Glutamatergic neuron (in vitro differentiated cells): ENCODE results near the gene INPP4B. TPM values are rescaled to one million over a fixed set of nuclear protein-coding genes. Genes with fewer than 3 reads are reported as not detected.

Experiments
- DNase-seq: peaks from one replicate; pipeline ENCODE4 v3.0.0; 2022
- H3K27ac Mint-ChIP-seq: one replicate; pipeline ENCODE4 v1.8.0; 2020; ENCODE audit warnings: mild to moderate bottlenecking, mixed read lengths, inconsistent platforms; ENCODE audit not compliant: unreplicated experiment
- H3K27me3 Mint-ChIP-seq: one replicate; pipeline ENCODE4 v1.8.0; 2020; ENCODE audit warnings: mild to moderate bottlenecking, moderate library complexity, mixed read lengths, inconsistent platforms; ENCODE audit not compliant: unreplicated experiment
- H3K36me3 Mint-ChIP-seq: one replicate; pipeline ENCODE4 v1.8.0; 2020; ENCODE audit warnings: mild to moderate bottlenecking, mixed read lengths, inconsistent platforms; ENCODE audit not compliant: unreplicated experiment
- H3K4me1 Mint-ChIP-seq: one replicate; pipeline ENCODE4 v1.8.0; 2020; ENCODE audit warnings: mild to moderate bottlenecking, low read depth, mixed read lengths, inconsistent platforms; ENCODE audit not compliant: unreplicated experiment
- H3K4me3 Mint-ChIP-seq: one replicate; pipeline ENCODE4 v1.8.0; 2020; ENCODE audit warnings: mild to moderate bottlenecking, mixed read lengths, inconsistent platforms; ENCODE audit not compliant: unreplicated experiment
- H3K9me3 Mint-ChIP-seq: one replicate; pipeline ENCODE4 v1.8.0; 2020; ENCODE audit warnings: mild to moderate bottlenecking, moderate library complexity, mixed read lengths, inconsistent platforms; ENCODE audit not compliant: unreplicated experiment
- total RNA-seq: library from RNA; stranded (reverse); fragmentation: NEBNext Ultra II Directional; extraction: Animal tissue kit (Norgen Biotek cat#: 25700); gene quantifications from one replicate; pipeline ENCODE4 v1.2.1, GENCODE V29; 2021; ENCODE audit not compliant: unreplicated experiment
- TF ChIP-seq, protein P1 (sequence below): fragments of 200-600 bp; sonication (generic); IDR thresholded peaks from one replicate; pipeline ENCODE4 v1.5.0; 2021; ENCODE audit not compliant: partially characterized antibody, unreplicated experiment

Gene INPP4B
- total RNA-seq, 1 donor from 2014 or later = 2.4 TPM

DNA sequence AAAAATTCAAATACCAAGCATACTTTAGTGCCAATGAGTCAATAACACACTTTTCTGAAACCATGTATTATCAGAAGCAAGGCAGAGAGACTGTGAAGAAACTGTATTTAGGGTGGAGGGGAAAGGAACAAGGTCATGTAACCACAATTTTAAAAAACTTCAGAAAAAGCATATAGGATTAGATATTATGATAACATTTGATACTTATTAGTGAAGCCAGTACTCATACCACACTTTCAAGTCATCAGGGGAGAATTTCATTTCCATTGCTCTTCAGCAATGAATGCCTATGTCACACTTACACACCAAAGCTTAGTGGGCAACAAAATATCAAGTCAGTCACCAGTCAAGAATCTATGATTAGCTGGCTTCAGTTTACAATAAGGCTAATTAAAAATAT, 607.5 kb downstream of the INPP4B start:
- peaks cover 4% of the 10 kb centered on the region for H3K4me1 Mint-ChIP-seq
- no peak overlapping the region for H3K4me3 Mint-ChIP-seq
- TF ChIP-seq, protein P1, sequence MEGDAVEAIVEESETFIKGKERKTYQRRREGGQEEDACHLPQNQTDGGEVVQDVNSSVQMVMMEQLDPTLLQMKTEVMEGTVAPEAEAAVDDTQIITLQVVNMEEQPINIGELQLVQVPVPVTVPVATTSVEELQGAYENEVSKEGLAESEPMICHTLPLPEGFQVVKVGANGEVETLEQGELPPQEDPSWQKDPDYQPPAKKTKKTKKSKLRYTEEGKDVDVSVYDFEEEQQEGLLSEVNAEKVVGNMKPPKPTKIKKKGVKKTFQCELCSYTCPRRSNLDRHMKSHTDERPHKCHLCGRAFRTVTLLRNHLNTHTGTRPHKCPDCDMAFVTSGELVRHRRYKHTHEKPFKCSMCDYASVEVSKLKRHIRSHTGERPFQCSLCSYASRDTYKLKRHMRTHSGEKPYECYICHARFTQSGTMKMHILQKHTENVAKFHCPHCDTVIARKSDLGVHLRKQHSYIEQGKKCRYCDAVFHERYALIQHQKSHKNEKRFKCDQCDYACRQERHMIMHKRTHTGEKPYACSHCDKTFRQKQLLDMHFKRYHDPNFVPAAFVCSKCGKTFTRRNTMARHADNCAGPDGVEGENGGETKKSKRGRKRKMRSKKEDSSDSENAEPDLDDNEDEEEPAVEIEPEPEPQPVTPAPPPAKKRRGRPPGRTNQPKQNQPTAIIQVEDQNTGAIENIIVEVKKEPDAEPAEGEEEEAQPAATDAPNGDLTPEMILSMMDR = no peak
- no peak for DNase-seq
- no peaks in the 10 kb centered on the region for H3K9me3 Mint-ChIP-seq
- H3K36me3 Mint-ChIP-seq = no peaks in the 10 kb centered on the region
- no peaks in the 10 kb centered on the region for H3K27me3 Mint-ChIP-seq
- no peak overlapping the region for H3K27ac Mint-ChIP-seq

DNA sequence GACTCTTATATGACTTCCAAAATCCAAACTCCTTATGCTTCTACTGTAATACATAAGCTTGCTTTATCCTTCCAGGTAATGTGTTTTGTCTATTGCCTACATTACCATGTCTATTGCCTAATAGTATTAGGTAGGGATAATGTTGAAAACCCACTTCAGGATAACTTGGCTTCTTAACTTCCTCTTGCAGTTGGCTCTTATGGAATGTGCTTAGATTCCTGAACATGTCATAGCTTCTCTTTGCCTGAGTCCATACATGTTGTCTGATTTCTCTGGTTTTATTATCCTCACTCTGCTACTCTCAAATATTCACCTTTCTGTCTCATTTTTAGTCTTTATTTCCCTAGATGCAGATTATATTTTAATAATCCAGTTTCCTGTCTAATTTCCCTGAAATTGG, 609.8 kb downstream of the INPP4B start:
- Mint-ChIP-seq H3K27ac (no peak overlapping the region), H3K9me3 (no peaks in the 10 kb centered on the region), H3K27me3 (no peaks in the 10 kb centered on the region), H3K4me3 (no peak overlapping the region), H3K4me1 (no peaks in the 10 kb centered on the region), H3K36me3 (no peaks in the 10 kb centered on the region)
- TF ChIP-seq, protein P1 = no peak
- DNase-seq = no peak

DNA sequence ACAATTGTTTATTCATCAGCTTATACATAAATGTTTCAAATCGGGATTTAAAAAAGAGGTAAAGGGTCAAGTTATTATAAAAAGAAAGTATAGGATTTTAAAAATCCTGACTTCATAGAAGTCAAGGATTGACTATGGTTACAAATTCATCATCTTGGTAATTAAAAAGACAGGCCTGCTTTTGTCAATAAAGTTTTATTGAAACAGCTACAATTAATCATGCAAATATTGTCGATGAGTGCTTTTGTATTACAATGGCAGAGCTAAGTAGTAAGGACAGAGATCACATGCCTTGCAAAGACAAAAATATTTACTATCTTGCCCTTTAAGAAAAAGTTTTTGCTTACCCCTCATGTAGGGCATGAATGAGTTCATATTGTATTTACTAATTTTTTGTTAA, 614.3 kb downstream of the INPP4B start:
- no peaks in the 10 kb centered on the region for H3K36me3 Mint-ChIP-seq
- H3K4me3 Mint-ChIP-seq = no peak overlapping the region
- DNase-seq = no peak
- no peaks in the 10 kb centered on the region for H3K9me3 Mint-ChIP-seq
- no peaks in the 10 kb centered on the region for H3K4me1 Mint-ChIP-seq
- no peaks in the 10 kb centered on the region for H3K27me3 Mint-ChIP-seq
- TF ChIP-seq, protein P1 = no peak
- no peak overlapping the region for H3K27ac Mint-ChIP-seq

DNA sequence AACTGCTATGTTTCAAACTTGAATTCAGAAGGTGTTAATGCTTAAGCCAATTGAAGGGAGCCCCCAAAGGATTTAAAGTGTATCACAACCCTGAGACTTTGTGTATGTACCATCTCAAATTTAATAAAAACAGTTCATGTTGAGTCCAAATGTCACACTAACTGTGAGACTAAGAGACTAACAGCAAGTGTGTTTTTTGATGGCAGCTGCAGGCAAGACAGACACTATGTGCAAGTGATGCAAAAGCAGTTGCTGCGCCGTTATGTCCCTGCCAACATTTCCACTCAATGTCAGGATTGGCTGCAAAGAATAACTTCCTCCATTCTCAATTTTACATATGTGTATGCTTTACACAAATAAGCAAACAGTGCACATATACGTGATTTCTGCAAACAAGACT, 615.1 kb downstream of the INPP4B start:
- TF ChIP-seq, protein P1 = no peak
- Mint-ChIP-seq H3K4me1 (no peaks in the 10 kb centered on the region), H3K4me3 (no peak overlapping the region), H3K27me3 (no peaks in the 10 kb centered on the region), H3K36me3 (no peaks in the 10 kb centered on the region), H3K27ac (no peak overlapping the region), H3K9me3 (no peaks in the 10 kb centered on the region)
- DNase-seq = no peak

DNA sequence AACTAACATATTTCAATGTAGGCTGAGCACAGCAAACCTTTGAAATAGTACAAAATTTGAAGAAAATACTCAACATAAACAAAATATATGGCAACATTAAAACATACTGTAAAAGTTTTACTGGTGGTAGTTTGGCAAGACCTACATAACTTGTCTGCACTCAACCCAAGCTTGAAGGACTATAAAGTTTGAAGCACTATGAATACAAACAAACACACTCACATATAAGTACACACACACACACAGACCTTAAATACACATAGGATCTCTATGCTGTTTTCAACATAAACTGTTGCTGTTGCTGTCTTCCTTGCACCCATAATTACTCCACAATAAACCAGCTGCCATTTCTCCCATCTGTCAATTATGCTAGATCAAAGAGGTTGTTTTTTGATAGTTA, 620.1 kb downstream of the INPP4B start:
- no peaks in the 10 kb centered on the region for H3K9me3 Mint-ChIP-seq
- TF ChIP-seq, protein P1 = no peak
- H3K27me3 Mint-ChIP-seq = no peaks in the 10 kb centered on the region
- DNase-seq = no peak
- H3K36me3 Mint-ChIP-seq = no peaks in the 10 kb centered on the region
- no peak overlapping the region for H3K27ac Mint-ChIP-seq
- H3K4me1 Mint-ChIP-seq = no peaks in the 10 kb centered on the region
- H3K4me3 Mint-ChIP-seq = no peak overlapping the region
